Endometrial microvascular endothelial cells (primary cell): Measurements from ENCODE around the gene BCAS3. TPM values are rescaled to one million over a fixed set of nuclear protein-coding genes. Genes with fewer than 3 reads are reported as not detected.
"Not testable (repeated sequence)": the region's sequence is repeated elsewhere in the genome, so short reads cannot be mapped to it uniquely, and the experiment has no call there.

Experiments
- in situ Hi-C: cut with HindIII; loops from 2 replicates; pipeline ENCODE4 v1.10.0; 2017; ENCODE audit warnings: low sequenced_read_pairs, low pct_unique_long_range_greater_than_20kb; ENCODE audit errors: inconsistent ontology term
- total RNA-seq: library from RNA; depleted of rRNA; stranded (reverse); fragments of >200 nt; gene quantifications from one replicate; pipeline ENCODE4 v1.2.3, GENCODE V29; 2015; ENCODE audit errors: inconsistent ontology term

BCAS3 gene
- total RNA-seq, 1 donor from 2014 or later = 21.2 TPM

DNA sequence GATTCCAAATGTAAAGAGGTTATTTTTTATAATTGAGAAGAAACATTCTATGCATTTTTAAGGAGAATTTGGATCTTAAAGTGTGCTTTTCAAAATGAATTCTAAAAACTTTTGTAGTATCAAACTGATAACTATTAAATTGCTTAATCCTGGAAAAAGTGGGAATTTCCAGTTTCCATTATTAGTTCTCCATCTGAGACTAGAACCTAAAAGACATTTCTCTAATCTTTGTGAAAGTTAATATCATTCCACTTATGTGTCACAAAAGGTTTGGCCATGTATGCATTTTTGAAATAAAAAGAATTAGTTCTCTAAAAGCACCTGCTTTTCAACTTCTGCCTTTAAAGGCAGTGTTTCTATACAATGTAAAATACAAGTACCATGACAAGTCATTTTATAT lies 155.0 kb downstream of the BCAS3 start:
- in situ Hi-C loops = no loop called here

DNA sequence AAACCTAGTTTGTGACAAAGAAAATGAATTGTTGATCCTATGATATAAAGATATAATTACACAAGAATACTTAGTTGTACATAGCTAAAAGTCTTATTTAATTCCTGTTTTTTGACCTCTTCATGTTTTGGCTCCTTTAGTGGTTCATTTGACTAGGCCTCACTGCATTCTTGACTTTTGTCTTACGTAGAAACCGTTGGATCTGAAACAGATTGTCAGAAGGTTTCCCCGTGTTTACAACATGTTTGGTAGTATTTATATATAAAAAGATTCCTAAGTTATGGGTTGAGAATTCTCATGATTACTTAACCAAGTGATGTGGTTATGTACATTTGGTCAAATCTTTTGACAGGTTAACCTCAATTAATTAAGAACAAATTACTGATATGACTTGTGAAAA lies 162.8 kb downstream of the BCAS3 start:
- in situ Hi-C loops = no loop called here

DNA sequence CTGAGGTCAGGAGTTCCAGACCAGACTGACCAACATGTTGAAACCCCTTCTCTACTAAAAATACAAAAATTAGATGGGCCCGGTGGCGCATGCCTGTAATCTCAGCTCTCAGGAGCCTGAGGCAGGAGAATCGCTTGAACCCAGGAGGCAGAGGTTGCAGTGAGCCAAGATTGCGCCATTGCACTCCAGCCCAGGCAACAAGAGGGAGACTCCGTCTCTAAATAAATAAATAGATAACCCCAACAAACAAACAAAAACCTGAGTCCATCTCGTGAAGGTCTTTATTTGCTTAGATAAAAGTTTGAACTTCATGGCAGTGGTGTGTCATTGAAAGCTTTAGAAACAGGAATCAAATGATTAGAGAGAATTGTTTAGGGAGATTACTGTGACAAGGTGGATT lies 167.4 kb downstream of the BCAS3 start:
- in situ Hi-C loops = no loop called here

DNA sequence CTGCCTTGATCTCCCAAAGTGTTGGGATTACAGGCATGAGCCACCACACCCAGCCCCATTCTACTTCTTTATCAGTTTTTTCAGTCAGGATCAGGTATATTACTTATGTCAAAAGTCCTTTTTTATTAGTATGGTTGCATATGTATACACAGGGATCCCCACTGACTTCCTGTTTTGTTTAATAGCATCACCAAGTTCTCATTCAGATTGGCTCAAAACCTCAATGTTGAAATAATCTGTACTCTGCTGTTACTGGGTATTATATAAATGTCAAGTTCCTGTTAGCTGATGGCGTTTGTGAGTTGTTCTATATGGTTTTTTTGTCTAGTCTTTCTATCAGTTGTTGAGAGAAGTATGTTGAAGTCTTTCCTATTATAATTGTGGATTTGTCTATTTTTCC lies 168.5 kb downstream of the BCAS3 start:
- in situ Hi-C loops = no loop called here

DNA sequence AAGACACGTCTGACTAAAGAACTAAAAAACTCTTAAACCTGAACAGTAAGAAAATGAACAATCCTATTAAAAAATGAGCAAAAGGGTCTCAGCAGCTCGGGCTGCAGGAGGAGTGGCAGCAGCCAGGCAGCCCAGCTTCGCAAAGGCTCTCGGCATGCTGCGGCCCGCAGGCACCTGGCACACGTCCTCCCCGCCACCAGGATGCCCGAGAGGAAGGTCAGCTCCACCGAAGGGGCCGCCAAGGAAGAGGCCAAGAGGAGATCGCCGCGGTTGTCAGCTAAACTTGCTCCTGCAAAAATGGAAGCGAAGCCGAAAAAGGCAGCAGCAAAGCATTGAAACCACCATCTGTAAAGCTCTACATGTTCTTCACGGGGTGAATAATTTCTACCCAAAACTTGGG lies 173.5 kb downstream of the BCAS3 start:
- in situ Hi-C loops = no loop called here

DNA sequence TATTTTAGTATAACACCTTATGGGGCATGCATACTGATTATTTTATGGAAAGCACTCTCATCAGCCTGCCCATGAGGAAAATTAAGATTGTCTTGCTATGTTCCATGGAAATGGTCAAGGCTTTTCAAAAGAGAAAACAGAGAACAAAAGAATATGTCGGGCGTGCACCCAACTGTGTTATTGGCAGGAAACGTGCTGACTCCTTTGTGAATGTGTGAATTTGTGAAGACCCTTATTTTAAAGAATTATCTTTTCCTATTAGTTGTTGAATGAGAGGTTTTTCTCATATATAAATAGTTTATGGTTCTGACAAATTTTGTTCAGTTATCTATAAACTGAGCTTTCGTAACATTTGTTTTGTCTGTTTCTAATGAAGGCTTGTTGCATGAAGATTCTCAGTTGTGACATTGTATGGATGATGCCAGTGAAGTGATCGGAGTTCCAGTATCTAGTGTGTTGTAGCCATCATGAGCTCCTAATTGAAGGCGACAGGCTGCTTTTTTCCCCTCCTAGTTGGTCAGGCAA lies 180.0 kb downstream of the BCAS3 start:
- in situ Hi-C loops = no loop called here

DNA sequence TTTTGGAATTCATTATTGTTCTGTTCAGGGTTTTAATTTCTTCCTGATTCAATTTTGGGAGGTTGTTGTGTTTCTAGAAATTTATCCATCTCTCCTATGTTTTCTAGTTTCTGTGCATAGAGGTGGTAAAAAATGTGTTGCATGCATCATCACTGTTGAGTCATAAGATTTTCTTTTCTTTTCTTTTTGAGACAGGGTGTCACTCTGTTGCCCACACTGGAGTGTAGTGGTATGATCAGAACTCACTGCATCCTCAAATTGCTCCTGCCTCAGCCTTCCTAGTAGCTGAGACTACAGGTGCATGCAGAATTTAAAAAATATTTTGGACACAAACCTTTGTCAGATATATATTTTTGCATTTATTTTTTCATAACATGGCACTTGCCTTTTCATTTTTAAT lies 184.8 kb downstream of the BCAS3 start:
- in situ Hi-C loops = no loop called here

DNA sequence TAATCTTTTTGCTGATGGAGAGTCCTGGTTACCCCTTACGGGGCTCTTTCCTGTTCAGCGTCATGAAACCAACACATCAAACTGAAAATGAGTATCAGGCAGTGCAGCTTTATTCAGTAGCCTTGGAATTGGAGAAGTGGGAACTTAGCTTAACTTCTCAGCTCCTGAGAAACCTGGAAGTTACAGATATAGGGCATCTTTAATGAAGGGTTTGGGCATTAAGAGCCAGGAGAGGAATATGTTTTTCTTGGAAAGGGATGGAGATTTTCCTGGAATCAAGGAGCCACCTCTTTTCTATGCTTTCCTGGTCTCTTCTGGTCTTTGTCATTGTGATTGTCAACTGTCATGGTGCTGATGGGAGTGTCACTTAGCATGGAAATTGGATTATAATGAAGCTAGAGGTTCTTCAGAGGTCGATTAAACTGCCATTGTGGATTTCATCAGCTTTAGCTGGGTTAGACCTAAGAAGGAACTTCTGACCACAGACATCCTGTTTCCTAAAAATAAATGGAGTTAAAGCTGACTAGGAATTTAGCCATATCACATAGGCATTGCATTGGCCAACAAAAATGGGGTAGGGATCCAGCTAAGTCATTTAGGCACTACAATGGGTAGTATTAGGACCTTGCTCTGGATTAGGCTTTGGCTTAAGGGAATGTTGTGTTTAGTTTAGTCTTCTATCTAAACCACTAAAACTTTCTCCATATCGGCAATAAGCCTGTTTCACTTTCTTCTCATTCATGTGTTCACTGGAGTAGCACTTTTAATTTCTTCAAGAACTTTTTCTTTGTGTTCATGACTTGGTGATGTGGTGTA lies 186.4 kb downstream of the BCAS3 start:
- in situ Hi-C loops = no loop called here

DNA sequence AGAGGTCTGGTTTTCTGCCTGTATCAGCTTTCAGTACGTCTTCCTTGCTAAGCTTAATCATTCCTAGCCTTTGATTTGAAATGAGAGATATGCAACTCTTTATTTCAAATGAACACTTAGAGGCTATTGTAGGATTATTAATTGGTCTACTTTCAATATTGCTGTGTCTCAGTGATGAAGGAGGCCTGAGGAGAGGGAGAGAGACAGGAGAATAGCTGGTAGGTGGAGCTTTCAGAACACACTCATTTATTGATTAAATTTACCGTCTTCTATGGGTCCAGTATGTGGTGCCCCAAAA lies 187.0 kb downstream of the BCAS3 start:
- in situ Hi-C loops = no loop called here

DNA sequence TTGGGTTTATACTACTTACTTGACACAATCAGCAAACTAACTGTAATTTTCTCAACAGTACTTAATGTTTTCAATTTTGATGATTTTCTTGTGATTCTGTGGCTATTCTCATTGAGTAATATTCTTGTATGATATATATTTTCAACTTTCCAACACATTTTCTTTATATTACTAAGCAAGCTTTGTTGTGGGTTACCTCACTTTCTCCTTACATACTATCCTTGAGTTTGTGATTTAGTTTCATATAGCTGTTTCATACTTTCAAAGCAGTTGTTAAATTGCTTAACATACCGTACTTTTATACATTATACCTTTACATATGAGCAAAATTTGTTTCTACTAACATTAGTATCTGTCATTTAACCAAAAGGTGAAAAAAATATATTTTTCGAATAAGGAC lies 197.1 kb downstream of the BCAS3 start:
- in situ Hi-C loops = no loop called here

DNA sequence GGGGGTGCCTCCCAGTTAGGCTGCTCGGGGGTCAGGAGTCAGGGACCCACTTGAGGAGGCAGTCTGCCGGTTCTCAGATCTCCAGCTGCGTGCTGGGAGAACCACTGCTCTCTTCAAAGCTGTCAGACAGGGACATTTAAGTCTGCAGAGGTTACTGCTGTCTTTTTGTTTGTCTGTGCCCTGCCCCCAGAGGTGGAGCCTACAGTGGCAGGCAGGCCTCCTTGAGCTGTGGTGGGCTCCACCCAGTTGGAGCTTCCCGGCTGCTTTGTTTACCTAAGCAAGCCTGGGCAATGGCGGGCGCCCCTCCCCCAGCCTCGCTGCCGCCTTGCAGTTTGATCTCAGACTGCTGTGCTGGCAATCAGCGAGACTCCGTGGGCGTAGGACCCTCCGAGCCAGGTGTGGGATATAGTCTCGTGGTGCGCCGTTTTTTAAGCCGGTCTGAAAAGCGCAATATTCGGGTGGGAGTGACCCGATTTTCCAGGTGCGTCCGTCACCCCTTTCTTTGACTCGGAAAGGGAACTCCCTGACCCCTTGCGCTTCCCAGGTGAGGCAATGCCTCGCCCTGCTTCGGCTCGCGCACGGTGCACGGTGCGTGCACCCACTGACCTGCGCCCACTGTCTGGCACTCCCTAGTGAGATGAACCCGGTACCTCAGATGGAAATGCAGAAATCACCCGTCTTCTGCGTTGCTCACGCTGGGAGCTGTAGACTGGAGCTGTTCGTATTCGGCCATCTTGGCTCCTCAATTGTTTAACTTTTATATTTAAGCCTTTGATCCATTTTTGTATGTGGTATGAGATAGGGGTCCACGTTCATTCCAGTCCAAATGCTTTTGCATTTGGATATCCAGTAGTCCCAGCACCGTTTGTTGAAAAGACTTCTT lies 209.3 kb downstream of the BCAS3 start:
- in situ Hi-C loops = not testable (repeated sequence)

DNA sequence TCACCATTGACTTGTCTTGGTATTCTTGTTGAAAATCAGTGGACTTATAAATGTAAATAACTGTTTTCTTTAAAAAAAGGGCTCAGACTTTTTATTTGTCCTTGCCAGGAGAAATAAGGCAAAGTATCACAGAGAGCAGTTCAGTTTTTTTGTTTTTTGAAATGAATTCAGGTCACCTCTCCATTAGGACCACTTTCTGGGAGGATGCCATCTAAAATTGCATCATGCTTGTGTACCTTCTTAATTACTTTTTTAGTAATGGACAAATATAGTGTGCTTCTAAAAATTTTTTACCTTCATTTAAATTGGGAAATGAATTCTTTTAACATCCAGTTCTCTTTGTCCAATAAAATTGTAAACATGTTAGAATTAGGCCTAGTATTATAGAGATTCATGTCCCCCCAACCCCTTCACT lies 210.0 kb downstream of the BCAS3 start:
- in situ Hi-C loops = no loop called here

DNA sequence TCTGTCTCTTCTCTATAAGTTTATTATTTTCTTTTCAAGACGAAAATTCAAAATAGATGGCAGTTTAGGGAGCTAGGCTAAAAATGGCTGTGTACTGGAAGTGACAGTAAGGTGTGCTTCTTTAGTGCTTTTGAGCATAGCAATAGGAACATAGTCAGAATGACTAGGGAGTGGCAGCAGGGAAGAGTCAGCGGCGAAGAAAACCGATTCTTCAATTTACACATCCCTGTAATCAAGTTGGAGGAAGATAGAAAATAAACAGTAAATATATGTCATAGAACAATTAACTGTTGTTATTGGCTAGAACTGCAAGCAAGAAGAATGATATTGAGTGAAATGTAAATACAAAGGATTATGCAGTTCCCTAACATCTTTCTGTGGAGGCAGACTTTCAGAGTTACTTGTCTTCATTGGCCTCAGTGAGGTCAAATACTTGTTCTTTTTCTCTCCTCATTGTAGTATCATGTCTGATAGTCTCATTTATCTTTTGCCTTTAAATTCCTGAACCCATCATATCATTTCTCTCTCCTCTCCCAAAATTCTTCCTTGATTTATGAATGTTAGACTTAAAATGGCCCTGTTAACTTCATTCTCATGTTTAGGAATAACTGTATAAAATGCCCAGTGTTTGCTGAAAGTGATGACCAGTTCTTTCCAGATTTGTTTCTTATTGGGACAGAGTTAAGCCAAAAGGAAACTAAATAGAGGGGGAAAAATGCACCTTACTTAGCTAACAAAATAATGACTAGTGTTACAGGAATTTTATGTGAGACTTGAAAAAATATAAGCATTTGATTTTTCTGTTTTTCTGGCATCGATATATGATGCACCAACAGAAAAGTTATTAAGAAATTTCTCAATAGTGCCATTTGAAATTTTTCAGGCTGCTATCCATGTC lies 211.4 kb downstream of the BCAS3 start:
- in situ Hi-C loops = no loop called here

DNA sequence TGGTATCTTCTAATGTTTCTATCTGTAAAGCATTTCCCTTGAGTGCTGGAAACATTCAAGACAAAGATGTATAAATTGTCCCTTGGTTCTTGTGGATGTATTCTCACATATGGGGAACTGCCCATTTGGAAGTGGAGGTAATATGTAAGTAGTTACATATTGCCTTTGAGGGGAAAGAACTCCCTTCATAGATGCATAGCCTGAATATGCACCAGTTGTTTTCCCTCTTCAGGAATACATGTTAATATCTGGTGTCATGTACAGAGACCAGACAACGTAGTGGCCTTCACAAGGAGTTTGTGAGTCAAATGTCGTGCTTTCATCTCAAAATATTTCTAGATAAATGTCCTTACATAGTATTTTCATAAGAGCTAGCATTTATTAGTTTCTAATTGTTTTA lies 213.5 kb downstream of the BCAS3 start:
- in situ Hi-C loops = no loop called here

DNA sequence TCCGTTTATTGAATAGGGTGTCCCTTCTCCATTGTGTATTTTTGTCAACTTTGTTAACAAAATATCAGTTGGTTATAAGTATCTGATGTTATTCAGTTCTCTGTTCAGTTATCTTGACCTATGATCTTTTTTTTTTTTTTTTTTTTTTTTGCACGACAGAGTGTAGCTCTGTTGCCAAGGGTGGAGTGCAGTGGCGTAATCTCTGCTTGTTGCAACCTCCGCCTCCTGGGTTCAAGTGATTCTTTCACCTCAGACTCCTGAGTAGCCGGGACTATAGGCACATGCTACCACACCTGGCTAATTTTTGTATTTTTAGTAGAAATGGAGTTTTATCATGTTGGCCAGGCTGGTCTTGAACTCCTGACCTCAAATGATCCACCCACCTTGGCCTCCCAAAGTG lies 215.8 kb downstream of the BCAS3 start:
- in situ Hi-C loops = no loop called here

DNA sequence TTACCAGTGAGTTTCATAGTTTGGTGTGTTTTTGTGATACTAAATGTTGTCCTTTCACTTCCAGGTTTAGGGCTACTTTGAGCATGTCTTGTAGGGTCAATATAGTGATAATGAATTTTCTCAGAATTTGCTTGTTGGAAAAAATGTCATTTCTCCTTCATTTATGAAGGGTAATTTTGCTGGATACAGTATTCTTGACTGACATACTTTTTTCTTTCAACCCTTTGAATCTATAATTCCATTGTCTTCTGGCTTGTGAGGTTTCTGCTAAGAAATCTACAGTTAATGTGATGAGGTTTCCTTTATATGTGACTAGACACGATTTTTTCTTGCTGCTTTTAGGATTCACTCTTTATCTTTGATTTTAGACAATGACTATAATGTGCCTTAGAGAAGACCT lies 219.3 kb downstream of the BCAS3 start:
- in situ Hi-C loops = no loop called here

DNA sequence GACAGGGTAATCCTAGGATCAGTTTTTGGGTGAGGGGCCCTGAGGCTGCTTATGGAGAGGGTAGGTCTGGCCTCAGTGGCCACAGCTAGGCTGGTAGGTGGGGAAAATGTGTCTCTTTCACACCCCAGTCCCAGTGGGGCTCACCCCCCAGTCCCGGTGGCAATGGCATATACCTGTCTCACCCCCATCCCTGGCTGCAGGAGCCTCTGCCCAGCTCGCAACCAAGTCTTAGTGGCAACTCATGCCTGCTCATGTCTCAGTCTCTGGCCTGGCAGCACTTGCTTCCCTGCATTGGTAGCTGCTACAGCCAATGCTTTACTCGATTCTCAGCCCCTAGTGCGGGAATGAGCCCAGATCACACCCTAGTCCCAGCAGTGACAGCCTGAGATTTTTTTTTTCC lies 221.5 kb downstream of the BCAS3 start:
- in situ Hi-C loops = no loop called here

DNA sequence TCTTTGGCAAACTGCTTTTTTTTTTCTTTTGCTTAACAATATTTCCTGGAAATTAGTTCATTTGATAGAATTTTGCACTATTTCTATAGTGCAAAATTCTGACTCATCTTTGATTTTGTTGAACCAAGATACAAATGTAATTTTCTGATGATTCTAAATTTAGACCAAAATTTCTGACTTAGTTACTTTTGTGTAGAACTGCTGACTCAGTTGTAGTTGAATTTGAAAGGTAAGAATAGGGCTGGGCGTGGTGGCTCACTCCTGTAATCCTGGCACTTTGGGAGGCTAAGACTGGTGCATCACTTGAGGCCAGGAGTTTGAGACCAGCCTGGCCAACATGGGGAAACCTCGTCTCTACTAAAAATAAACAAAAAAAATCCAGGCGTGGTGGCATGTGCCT lies 223.0 kb downstream of the BCAS3 start:
- in situ Hi-C loops = no loop called here

DNA sequence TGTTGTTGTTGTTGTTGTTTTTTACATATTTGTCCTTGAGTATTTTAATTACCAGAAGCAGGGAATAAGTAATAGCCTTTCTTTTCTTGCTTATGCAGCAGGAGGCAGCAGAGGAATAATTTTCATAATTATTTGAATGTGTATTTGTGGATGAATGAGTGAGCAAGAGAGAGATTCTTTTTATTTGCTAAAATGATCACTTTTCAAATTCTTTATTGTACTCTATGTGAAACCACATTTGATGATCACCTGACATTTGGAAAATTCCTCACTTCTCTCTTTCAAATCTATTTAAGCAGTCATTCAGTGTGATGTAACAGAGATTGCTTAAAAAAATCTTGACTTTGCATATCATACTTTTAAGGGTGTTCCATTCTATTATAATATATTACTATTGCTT lies 223.6 kb downstream of the BCAS3 start:
- in situ Hi-C loops = no loop called here
